ENCODE results near the gene CSNK1D. TPM values are rescaled to one million over a fixed set of nuclear protein-coding genes. Genes with fewer than 3 reads are reported as not detected.

Gene CSNK1D
- total and polyA plus RNA-seq, 5 donors from 2014 or later, result 41.2 to 333 (median 49.0) TPM

- no peaks in the 10 kb centered on the region for H3K27me3 ChIP-seq (ENCODE audit: control insufficient read depth, insufficient read depth, low read length)
- H3K9me3 Mint-ChIP-seq, result no peaks in the 10 kb centered on the region
- H3K4me3 Mint-ChIP-seq, result peak overlapping the region; percentile 98
- peak overlapping the region; percentile 100 for H3K27ac Mint-ChIP-seq
- peaks cover 61% of the 10 kb centered on the region for H3K4me1 ChIP-seq (ENCODE audit: control insufficient read depth, insufficient read depth, low read length, poor library complexity, severe bottlenecking)
- peak in 1 of 3 donors; percentile 38 for DNase-seq
- H3K4me3 ChIP-seq (ENCODE audit: low read depth, low read length), result peak overlapping the region; percentile 82
- peak overlapping the region; percentile 99 for H3K27ac ChIP-seq (ENCODE audit: insufficient read depth, low read length, poor library complexity, severe bottlenecking)
- H3K27me3 Mint-ChIP-seq, result peaks cover 10% of the 10 kb centered on the region
- ATAC-seq (ENCODE audit: low read depth in 2 of 2), result no peak
- no peaks in the 10 kb centered on the region for H3K36me3 Mint-ChIP-seq
- H3K4me1 Mint-ChIP-seq, result peaks cover 10 to 79% (median 30%) of the 10 kb centered on the region in 4 donors
- H3K36me3 ChIP-seq (ENCODE audit: control insufficient read depth, insufficient read depth, low read length), result no peaks in the 10 kb centered on the region
- H3K9me3 ChIP-seq (ENCODE audit: control insufficient read depth in 2 of 2, low read length in 2 of 2), result no peaks in the 10 kb centered on the region
Observed at GRCh38 chr17:82296511-82297279, 23.2 kb upstream of the CSNK1D start.

DNA sequence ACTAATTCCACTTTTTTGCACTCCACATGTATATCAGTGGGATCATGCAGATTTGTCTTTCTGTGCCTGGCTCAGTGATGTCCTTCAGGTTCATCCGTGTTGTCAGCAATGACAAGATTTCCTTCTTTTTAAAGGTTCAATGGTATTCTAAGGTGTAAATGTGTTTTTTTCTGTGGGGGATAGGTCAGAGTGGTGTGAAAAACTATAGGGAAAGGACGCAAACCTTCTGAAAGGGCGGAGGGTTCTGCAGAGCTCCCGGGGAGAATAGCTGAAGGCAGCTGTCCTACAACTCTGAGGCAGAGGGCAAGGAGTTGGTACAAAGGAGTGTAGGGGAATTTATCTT lies 21.9 kb upstream of the CSNK1D start:
- H3K27me3 ChIP-seq (ENCODE audit: control insufficient read depth, insufficient read depth, low read length), result no peaks in the 10 kb centered on the region
- Mint-ChIP-seq H3K4me1 (peaks cover 10 to 67% (median 26%) of the 10 kb centered on the region in 4 donors), H3K27ac (peak overlapping the region in 2 of 3 donors; percentile 82 to 85), H3K4me3 (peak overlapping the region in 3 of 4 donors; percentile 10 to 83 (median 16)), H3K9me3 (no peaks in the 10 kb centered on the region), H3K36me3 (no peaks in the 10 kb centered on the region), H3K27me3 (peaks cover 10% of the 10 kb centered on the region)
- H3K4me3 ChIP-seq (ENCODE audit: low read depth, low read length), result no peak overlapping the region
- H3K36me3 ChIP-seq (ENCODE audit: control insufficient read depth, insufficient read depth, low read length), result no peaks in the 10 kb centered on the region
- no peak overlapping the region for H3K27ac ChIP-seq (ENCODE audit: insufficient read depth, low read length, poor library complexity, severe bottlenecking)
- ATAC-seq (ENCODE audit: low read depth in 2 of 2) (no peak), DNase-seq (no peak)
- no peaks in the 10 kb centered on the region for H3K9me3 ChIP-seq (ENCODE audit: control insufficient read depth in 2 of 2, low read length in 2 of 2)
- H3K4me1 ChIP-seq (ENCODE audit: control insufficient read depth, insufficient read depth, low read length, poor library complexity, severe bottlenecking), result peaks cover 48% of the 10 kb centered on the region

- Mint-ChIP-seq H3K9me3 (no peaks in the 10 kb centered on the region), H3K36me3 (no peaks in the 10 kb centered on the region), H3K4me1 (peaks cover 10 to 54% (median 23%) of the 10 kb centered on the region in 4 donors), H3K4me3 (peak overlapping the region; percentile 48 to 86 (median 72)), H3K27ac (peak overlapping the region; percentile 76 to 83 (median 82)), H3K27me3 (peaks cover 10% of the 10 kb centered on the region)
- Histone ChIP-seq H3K4me1 (ENCODE audit: control insufficient read depth, insufficient read depth, low read length, poor library complexity, severe bottlenecking) (peaks cover 37% of the 10 kb centered on the region), H3K27me3 (ENCODE audit: control insufficient read depth, insufficient read depth, low read length) (no peaks in the 10 kb centered on the region), H3K27ac (ENCODE audit: insufficient read depth, low read length, poor library complexity, severe bottlenecking) (peak overlapping the region; percentile 57), H3K9me3 (ENCODE audit: control insufficient read depth in 2 of 2, low read length in 2 of 2) (no peaks in the 10 kb centered on the region), H3K4me3 (ENCODE audit: low read depth, low read length) (no peak overlapping the region), H3K36me3 (ENCODE audit: control insufficient read depth, insufficient read depth, low read length) (no peaks in the 10 kb centered on the region)
- ATAC-seq (ENCODE audit: low read depth in 2 of 2) (no peak), DNase-seq (no peak)
Observed at GRCh38 chr17:82294064-82294773, 20.7 kb upstream of the CSNK1D start.

GRCh38 chr17:82292251-82293154 lies 19.0 kb upstream of the CSNK1D start:
- Mint-ChIP-seq H3K4me1 (peaks cover 10 to 38% (median 17%) of the 10 kb centered on the region in 4 donors), H3K27ac (peak overlapping the region; percentile 74 to 94 (median 74)), H3K4me3 (peak overlapping the region; percentile 90 to 96 (median 92))

GRCh38 chr17:82291582-82292250 lies 18.2 kb upstream of the CSNK1D start:
- Histone ChIP-seq H3K9me3 (ENCODE audit: control insufficient read depth in 2 of 2, low read length in 2 of 2) (no peaks in the 10 kb centered on the region), H3K27me3 (ENCODE audit: control insufficient read depth, insufficient read depth, low read length) (no peaks in the 10 kb centered on the region), H3K36me3 (ENCODE audit: control insufficient read depth, insufficient read depth, low read length) (no peaks in the 10 kb centered on the region), H3K4me3 (ENCODE audit: low read depth, low read length) (peak overlapping the region; percentile 35), H3K27ac (ENCODE audit: insufficient read depth, low read length, poor library complexity, severe bottlenecking) (peak overlapping the region; percentile 97), H3K4me1 (ENCODE audit: control insufficient read depth, insufficient read depth, low read length, poor library complexity, severe bottlenecking) (peaks cover 14% of the 10 kb centered on the region)
- no peaks in the 10 kb centered on the region for H3K27me3 Mint-ChIP-seq
- no peaks in the 10 kb centered on the region for H3K36me3 Mint-ChIP-seq
- no peak for DNase-seq
- H3K27ac Mint-ChIP-seq, result peak overlapping the region; percentile 32 to 80 (median 74)
- no peak for ATAC-seq (ENCODE audit: low read depth in 2 of 2)
- H3K4me3 Mint-ChIP-seq, result peak overlapping the region; percentile 76 to 80 (median 78)
- H3K9me3 Mint-ChIP-seq, result no peaks in the 10 kb centered on the region
- peaks cover 9 to 30% (median 12%) of the 10 kb centered on the region in 4 donors for H3K4me1 Mint-ChIP-seq

More at GRCh38 chr17:82292251-82293154, 19.0 kb upstream of the CSNK1D start:
- Histone ChIP-seq H3K36me3 (ENCODE audit: control insufficient read depth, insufficient read depth, low read length) (no peaks in the 10 kb centered on the region), H3K4me1 (ENCODE audit: control insufficient read depth, insufficient read depth, low read length, poor library complexity, severe bottlenecking) (peaks cover 21% of the 10 kb centered on the region), H3K27ac (ENCODE audit: insufficient read depth, low read length, poor library complexity, severe bottlenecking) (peak overlapping the region; percentile 97), H3K4me3 (ENCODE audit: low read depth, low read length) (peak overlapping the region; percentile 59), H3K27me3 (ENCODE audit: control insufficient read depth, insufficient read depth, low read length) (no peaks in the 10 kb centered on the region), H3K9me3 (ENCODE audit: control insufficient read depth in 2 of 2, low read length in 2 of 2) (no peaks in the 10 kb centered on the region)
- Mint-ChIP-seq H3K9me3 (no peaks in the 10 kb centered on the region), H3K36me3 (no peaks in the 10 kb centered on the region), H3K27me3 (no peaks in the 10 kb centered on the region)
- DNase-seq (peak; percentile 89 to 98 (median 93)), ATAC-seq (ENCODE audit: low read depth in 2 of 2) (peak; percentile 97)

GRCh38 chr17:82287868-82288801 lies 14.6 kb upstream of the CSNK1D start:
- Histone ChIP-seq H3K36me3 (ENCODE audit: control insufficient read depth, insufficient read depth, low read length) (no peaks in the 10 kb centered on the region), H3K4me1 (ENCODE audit: control insufficient read depth, insufficient read depth, low read length, poor library complexity, severe bottlenecking) (peaks cover 6% of the 10 kb centered on the region), H3K4me3 (ENCODE audit: low read depth, low read length) (no peak overlapping the region), H3K27me3 (ENCODE audit: control insufficient read depth, insufficient read depth, low read length) (no peaks in the 10 kb centered on the region), H3K9me3 (ENCODE audit: control insufficient read depth in 2 of 2, low read length in 2 of 2) (no peaks in the 10 kb centered on the region), H3K27ac (ENCODE audit: insufficient read depth, low read length, poor library complexity, severe bottlenecking) (no peak overlapping the region)
- no peak for ATAC-seq (ENCODE audit: low read depth in 2 of 2)
- DNase-seq, result no peak
- H3K27me3 Mint-ChIP-seq, result no peaks in the 10 kb centered on the region
- peak overlapping the region in 2 of 4 donors; percentile 40 to 54 for H3K4me3 Mint-ChIP-seq
- no peaks in the 10 kb centered on the region for H3K9me3 Mint-ChIP-seq
- no peaks in the 10 kb centered on the region for H3K36me3 Mint-ChIP-seq
- peaks cover 2 to 9% (median 5%) of the 10 kb centered on the region in 4 donors for H3K4me1 Mint-ChIP-seq
- H3K27ac Mint-ChIP-seq, result peak overlapping the region in 2 of 3 donors; percentile 41 to 66
